Measurements from ENCODE around the gene OR11H7.

- TF ChIP-seq EZH2 (IDR thresholded peaks at IDR 0.05; ENCODE audit: low read length, unreplicated experiment), result no peak
- TF ChIP-seq CTCF (conservative IDR thresholded peaks at IDR 0.05; ENCODE audit: low read depth, low read length), result peak; percentile 77
- TF ChIP-seq EZH2phosphoT487 (IDR thresholded peaks at IDR 0.05; ENCODE audit: borderline replicate concordance, low read length), result no peak
Measured at GRCh38 chr14:20247646-20248246, 19.0 kb downstream of the OR11H7 start.

Measured in PC-3 (cell line).